Measurements from ENCODE around the gene NKD1. TPM values are rescaled to one million over a fixed set of nuclear protein-coding genes. Genes with fewer than 3 reads are reported as not detected.

NKD1 gene
- total RNA-seq, 1 donor from 2014 or later: 1.7 TPM

DNA sequence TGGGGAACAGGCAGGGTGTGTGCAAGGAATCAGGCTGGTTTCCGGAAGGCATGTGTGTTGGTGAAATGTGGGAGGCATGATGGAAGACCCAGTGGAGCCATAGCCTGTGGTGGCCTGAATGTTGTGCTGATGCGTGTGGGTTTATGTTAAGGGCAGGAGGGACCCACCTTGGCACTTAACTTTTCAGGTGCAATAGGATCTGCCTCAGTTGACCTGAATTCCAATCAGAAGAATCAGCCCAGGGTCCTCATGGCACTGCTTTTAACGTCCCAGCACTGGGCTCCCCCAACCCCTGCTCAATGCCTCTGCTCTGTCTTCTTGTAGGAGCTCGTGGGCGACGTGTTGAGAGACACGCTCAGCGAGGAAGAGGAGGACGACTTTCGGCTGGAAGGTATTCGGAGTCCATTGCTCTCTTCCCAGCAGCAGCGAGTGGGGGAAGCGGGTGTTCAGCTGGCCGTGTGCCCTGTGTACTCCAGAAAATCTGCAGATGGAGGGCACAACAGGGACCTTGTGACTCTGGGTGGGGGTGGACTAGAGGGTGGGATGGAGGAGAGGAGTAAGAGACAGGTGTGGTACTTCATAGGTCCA is 59.9 kb downstream of the NKD1 start:
- H3K27me3 ChIP-seq: no peaks in the 10 kb centered on the region
- no peak for TF ChIP-seq CTCF (IDR thresholded peaks at IDR 0.05)
- no peak for TF ChIP-seq POLR2A (IDR thresholded peaks at IDR 0.05)
- TF ChIP-seq POLR2AphosphoS5 (IDR thresholded peaks at IDR 0.05; ENCODE audit: insufficient read depth in 1 of 2, low read depth in 1 of 2): no peak
- intact Hi-C loops (cut with DNase I): no loop called here
- no peak for DNase-seq (ENCODE audit: extremely low spot score in 2 of 2)
- no peak overlapping the region for H3K27ac ChIP-seq
- H3K4me1 ChIP-seq: peaks cover 16% of the 10 kb centered on the region
- H3K4me3 ChIP-seq: no peak overlapping the region
- no peaks in the 10 kb centered on the region for H3K9me3 ChIP-seq
- H3K36me3 ChIP-seq: no peaks in the 10 kb centered on the region

DNA sequence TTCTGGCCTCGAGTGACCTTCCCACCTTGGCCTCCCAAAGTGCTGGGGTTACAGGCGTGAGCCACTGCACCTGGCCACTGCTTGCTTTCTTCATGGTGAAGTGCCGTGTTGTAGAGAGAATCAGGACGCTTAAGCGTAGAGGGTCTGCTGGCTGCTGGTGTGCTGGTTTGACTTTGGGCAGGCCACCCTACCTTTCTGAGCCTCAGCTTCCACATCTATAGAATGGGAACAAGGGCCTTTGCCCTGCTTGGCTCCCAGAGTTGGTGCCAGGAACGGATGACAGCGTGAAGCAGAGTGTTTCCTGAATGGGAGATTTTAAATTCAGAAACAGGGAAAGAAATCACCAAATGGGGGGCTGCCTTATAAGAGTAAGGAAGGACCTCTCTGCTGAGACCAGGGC is 60.9 kb downstream of the NKD1 start:
- no peaks in the 10 kb centered on the region for H3K9me3 ChIP-seq

GRCh38 chr16:50609471-50609870 is 61.3 kb downstream of the NKD1 start:
- Histone ChIP-seq H3K4me3 (no peak overlapping the region), H3K9me3 (no peaks in the 10 kb centered on the region), H3K27ac (no peak overlapping the region), H3K4me1 (peaks cover 18% of the 10 kb centered on the region), H3K36me3 (no peaks in the 10 kb centered on the region), H3K27me3 (no peaks in the 10 kb centered on the region)
- DNase-seq (ENCODE audit: extremely low spot score in 2 of 2): no peak
- TF ChIP-seq POLR2AphosphoS5 (IDR thresholded peaks at IDR 0.05; ENCODE audit: insufficient read depth in 1 of 2, low read depth in 1 of 2) (no peak), CTCF (IDR thresholded peaks at IDR 0.05) (no peak), POLR2A (IDR thresholded peaks at IDR 0.05) (no peak)
- intact Hi-C loops (cut with DNase I): no loop called here

More for the DNA sequence above, 60.9 kb downstream of the NKD1 start:
- Histone ChIP-seq H3K27me3 (no peaks in the 10 kb centered on the region), H3K36me3 (no peaks in the 10 kb centered on the region), H3K4me1 (peaks cover 14% of the 10 kb centered on the region), H3K4me3 (no peak overlapping the region), H3K27ac (no peak overlapping the region)
- TF ChIP-seq POLR2A (IDR thresholded peaks at IDR 0.05): no peak
- no peak for TF ChIP-seq CTCF (IDR thresholded peaks at IDR 0.05)
- TF ChIP-seq POLR2AphosphoS5 (IDR thresholded peaks at IDR 0.05; ENCODE audit: insufficient read depth in 1 of 2, low read depth in 1 of 2): no peak
- intact Hi-C loops (cut with DNase I): no loop called here
- no peak for DNase-seq (ENCODE audit: extremely low spot score in 2 of 2)

GRCh38 chr16:50610331-50611262 is 62.4 kb downstream of the NKD1 start:
- intact Hi-C loops (cut with DNase I): no loop called here
- Histone ChIP-seq H3K36me3 (no peaks in the 10 kb centered on the region), H3K27me3 (no peaks in the 10 kb centered on the region), H3K4me1 (peaks cover 23% of the 10 kb centered on the region), H3K9me3 (no peaks in the 10 kb centered on the region), H3K4me3 (no peak overlapping the region), H3K27ac (no peak overlapping the region)
- TF ChIP-seq POLR2AphosphoS5 (IDR thresholded peaks at IDR 0.05; ENCODE audit: insufficient read depth in 1 of 2, low read depth in 1 of 2) (no peak), CTCF (IDR thresholded peaks at IDR 0.05) (no peak), POLR2A (IDR thresholded peaks at IDR 0.05) (no peak)
- DNase-seq (ENCODE audit: extremely low spot score in 2 of 2): no peak

All from vagina (tissue), 2 donors.